Testis (tissue), 3 donors: ENCODE data around the gene SCMH1. TPM values are rescaled to one million over a fixed set of nuclear protein-coding genes. Genes with fewer than 3 reads are reported as not detected.

Source experiments
- DNase-seq: peaks from one replicate; pipeline ENCODE4 v3.0.0-alpha.2; 2019
- H3K27ac ChIP-seq, 2 donors: fragments of 200-600 bp; sonication (generic); one replicate each; pipeline ENCODE4 v1.5.1; 2019
- H3K27me3 ChIP-seq: fragments of 200-600 bp; sonication (generic); one replicate; pipeline ENCODE4 v1.5.1; 2019
- H3K36me3 ChIP-seq: fragments of 200-600 bp; sonication (generic); one replicate; pipeline ENCODE4 v1.5.1; 2017; ENCODE audit warnings: low read depth; ENCODE audit errors: missing control alignments
- H3K4me1 ChIP-seq: fragments of 200-600 bp; sonication (generic); one replicate; pipeline ENCODE4 v1.5.1; 2019
- H3K4me3 ChIP-seq, 2 donors: fragments of 200-600 bp; sonication (generic); one replicate each; pipeline ENCODE4 v1.5.1; 2017 to 2019
- H3K9me3 ChIP-seq: fragments of 200-600 bp; sonication (generic); one replicate; pipeline ENCODE4 v1.5.1; 2017
- POLR2A ChIP-seq: fragments of 450-650 bp; IDR thresholded peaks from one replicate; pipeline ENCODE4 v1.6.1; 2017; ENCODE audit warnings: antibody characterized with exemption, mild to moderate bottlenecking, moderate library complexity
- WGBS, 2 donors: methylation state at CpG; one replicate each; pipeline ENCODE4 v1.1.5; 2018; 5-methylcytosine and 5-hydroxymethylcytosine counted together
- intact Hi-C: fragments of 100-400 bp; cut with DNase I; formaldehyde crosslinking; loops from one replicate; pipeline ENCODE4 v1.15.1; 2023; ENCODE audit warnings: low total_unique reads
- polyA plus RNA-seq: library from polyadenylated mRNA; stranded (reverse); fragments of 350-450 nt; fragmentation: Illumina TruSeq; extraction: RNeasy Lipid Tissue Mini Kit (QIAGEN cat#74804); gene quantifications from one replicate; pipeline ENCODE4 v1.2.3, GENCODE V29; 2014; ENCODE audit warnings: low read depth, low replicate concordance; ENCODE audit not compliant: insufficient read depth
- total RNA-seq, 2 donors: library from RNA; depleted of rRNA; stranded (reverse); fragments of >200 nt; gene quantifications; one replicate each; pipeline ENCODE4 v1.2.3, GENCODE V29; 2016
- TF ChIP-seq, protein P1 (sequence below), 3 experiments: fragments of 450-650 bp in 2 of 3; fragments of 200-600 bp in 1 of 3; sonication (generic) in 1 of 3; IDR thresholded peaks; one replicate each; pipeline ENCODE4 v1.5.1; 2016 to 2019; ENCODE audit warnings: antibody characterized with exemption in 3 of 3, mild to moderate bottlenecking in 2 of 3, moderate library complexity in 1 of 3

SCMH1 gene
- total and polyA plus RNA-seq, 3 donors from 2014 or later: 60.8 to 79.7 (median 79.0) TPM

DNA sequence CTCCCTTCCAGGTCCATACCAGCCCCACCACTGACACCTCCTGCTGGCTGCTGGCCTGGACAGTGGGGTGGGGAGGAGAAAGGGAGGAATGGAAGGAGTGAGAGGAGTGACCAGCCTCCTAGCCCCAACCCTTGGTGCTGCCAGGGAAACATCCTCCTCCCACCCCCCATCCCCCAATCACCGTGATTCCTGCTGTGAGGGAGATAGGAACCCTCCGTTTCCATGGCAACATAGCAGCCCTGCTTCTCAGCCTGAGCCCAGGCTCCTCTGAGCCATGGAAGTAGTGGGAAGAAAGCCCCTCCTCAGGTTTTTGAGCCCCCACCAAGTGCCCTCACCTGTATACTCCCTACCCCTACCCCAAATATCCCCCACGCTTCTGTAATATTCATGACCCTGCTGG is 44.4 kb upstream of the SCMH1 start:
- H3K9me3 ChIP-seq: no peaks in the 10 kb centered on the region
- TF ChIP-seq, protein P1, sequence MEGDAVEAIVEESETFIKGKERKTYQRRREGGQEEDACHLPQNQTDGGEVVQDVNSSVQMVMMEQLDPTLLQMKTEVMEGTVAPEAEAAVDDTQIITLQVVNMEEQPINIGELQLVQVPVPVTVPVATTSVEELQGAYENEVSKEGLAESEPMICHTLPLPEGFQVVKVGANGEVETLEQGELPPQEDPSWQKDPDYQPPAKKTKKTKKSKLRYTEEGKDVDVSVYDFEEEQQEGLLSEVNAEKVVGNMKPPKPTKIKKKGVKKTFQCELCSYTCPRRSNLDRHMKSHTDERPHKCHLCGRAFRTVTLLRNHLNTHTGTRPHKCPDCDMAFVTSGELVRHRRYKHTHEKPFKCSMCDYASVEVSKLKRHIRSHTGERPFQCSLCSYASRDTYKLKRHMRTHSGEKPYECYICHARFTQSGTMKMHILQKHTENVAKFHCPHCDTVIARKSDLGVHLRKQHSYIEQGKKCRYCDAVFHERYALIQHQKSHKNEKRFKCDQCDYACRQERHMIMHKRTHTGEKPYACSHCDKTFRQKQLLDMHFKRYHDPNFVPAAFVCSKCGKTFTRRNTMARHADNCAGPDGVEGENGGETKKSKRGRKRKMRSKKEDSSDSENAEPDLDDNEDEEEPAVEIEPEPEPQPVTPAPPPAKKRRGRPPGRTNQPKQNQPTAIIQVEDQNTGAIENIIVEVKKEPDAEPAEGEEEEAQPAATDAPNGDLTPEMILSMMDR (IDR thresholded peaks at IDR 0.05): no peak
- no peak for TF ChIP-seq POLR2A
- peaks cover 28% of the 10 kb centered on the region for H3K4me1 ChIP-seq
- intact Hi-C loops: loop anchor here (10.0 kb wide), 1 partner anchor 728 kb away; no protein-coding TSS in a partner anchor
- DNase-seq: no peak
- WGBS, 2 donors: 75 to 81% methylated on average over 3 of the region's 3 CpGs
- H3K4me3 ChIP-seq: no peak overlapping the region
- no peaks in the 10 kb centered on the region for H3K27me3 ChIP-seq
- no peaks in the 10 kb centered on the region for H3K36me3 ChIP-seq
- H3K27ac ChIP-seq: no peak overlapping the region

GRCh38 chr1:41285818-41286217 is 43.7 kb upstream of the SCMH1 start:
- Histone ChIP-seq H3K4me1 (peaks cover 28% of the 10 kb centered on the region), H3K27me3 (no peaks in the 10 kb centered on the region), H3K27ac (no peak overlapping the region), H3K9me3 (no peaks in the 10 kb centered on the region), H3K4me3 (no peak overlapping the region), H3K36me3 (no peaks in the 10 kb centered on the region)
- TF ChIP-seq POLR2A: no peak
- TF ChIP-seq, protein P1 (IDR thresholded peaks at IDR 0.05): no peak
- DNase-seq: no peak
- intact Hi-C loops: loop anchor here (10.0 kb wide), 1 partner anchor 729 kb away; no protein-coding TSS in a partner anchor
- WGBS, 2 donors: 83 to 86% methylated on average over 4 of the region's 4 CpGs

- Histone ChIP-seq H3K4me3 (no peak overlapping the region), H3K36me3 (no peaks in the 10 kb centered on the region), H3K27ac (no peak overlapping the region), H3K9me3 (no peaks in the 10 kb centered on the region), H3K4me1 (peaks cover 28% of the 10 kb centered on the region), H3K27me3 (no peaks in the 10 kb centered on the region)
- TF ChIP-seq POLR2A: no peak
- TF ChIP-seq, protein P1 (IDR thresholded peaks at IDR 0.05): no peak
- intact Hi-C loops: loop anchor here (5.0 to 10.0 kb wide), 2 partner anchors 133 to 731 kb away; no protein-coding TSS in a partner anchor
- DNase-seq: no peak
- WGBS, 2 donors: 84 to 89% methylated on average over 2 of the region's 2 CpGs
Observed at GRCh38 chr1:41284121-41284520, 42.0 kb upstream of the SCMH1 start.

- TF ChIP-seq, protein P1 (IDR thresholded peaks at IDR 0.05): peak; percentile 45 to 78 (median 71)
- TF ChIP-seq POLR2A: no peak
- no peak overlapping the region for H3K27ac ChIP-seq
- 34 to 41% methylated on average over 7 to 9 of the region's 9 CpGs for WGBS, 2 donors
- H3K4me1 ChIP-seq: peaks cover 28% of the 10 kb centered on the region
- no peak overlapping the region for H3K4me3 ChIP-seq
- no peaks in the 10 kb centered on the region for H3K27me3 ChIP-seq
- peak; percentile 45 for DNase-seq
- intact Hi-C loops: loop anchor here (5.0 to 10.0 kb wide), 2 partner anchors 135 to 732 kb away; no protein-coding TSS in a partner anchor
- no peaks in the 10 kb centered on the region for H3K9me3 ChIP-seq
- H3K36me3 ChIP-seq: no peaks in the 10 kb centered on the region
Observed at GRCh38 chr1:41282679-41283317, 40.7 kb upstream of the SCMH1 start.
